GM21576 (cell line): Measurements from ENCODE around the gene EML6.
"Not testable (repeated sequence)": the region's sequence is repeated elsewhere in the genome, so short reads cannot be mapped to it uniquely, and the experiment has no call there.

Source experiments
- ATAC-seq: cut with Tn5 transposase; IDR thresholded peaks from one replicate; pipeline ENCODE4 v1.9.1; 2021; ENCODE audit warnings: mild to moderate bottlenecking, moderate library complexity; ENCODE audit not compliant: unreplicated experiment

Gene EML6

GRCh38 chr2:54871457-54872107 lies 148.1 kb downstream of the EML6 start:
- no peak for ATAC-seq

- no peak for ATAC-seq
These were observed 149.3 kb downstream of the EML6 start for GRCh38 chr2:54872780-54873179.

- ATAC-seq: not testable (repeated sequence)
These were observed 149.8 kb downstream of the EML6 start for GRCh38 chr2:54873236-54873635.

GRCh38 chr2:54876764-54877163 lies 153.3 kb downstream of the EML6 start:
- ATAC-seq: no peak

- ATAC-seq: no peak
These were observed 154.7 kb downstream of the EML6 start for GRCh38 chr2:54878182-54878581.

GRCh38 chr2:54879032-54879431 lies 155.6 kb downstream of the EML6 start:
- no peak for ATAC-seq

- ATAC-seq: no peak
These were observed 156.3 kb downstream of the EML6 start for GRCh38 chr2:54879598-54880332.

- no peak for ATAC-seq
These were observed 157.0 kb downstream of the EML6 start for GRCh38 chr2:54880428-54880827.

- no peak for ATAC-seq
These were observed 158.3 kb downstream of the EML6 start for GRCh38 chr2:54881759-54882158.

GRCh38 chr2:54885891-54886290 lies 162.4 kb downstream of the EML6 start:
- no peak for ATAC-seq

- ATAC-seq: no peak
These were observed 164.5 kb downstream of the EML6 start for GRCh38 chr2:54887850-54888545.

- no peak for ATAC-seq
These were observed 165.6 kb downstream of the EML6 start for GRCh38 chr2:54889053-54889452.

GRCh38 chr2:54891909-54892308 lies 168.4 kb downstream of the EML6 start:
- no peak for ATAC-seq

GRCh38 chr2:54894467-54894866 lies 171.0 kb downstream of the EML6 start:
- no peak for ATAC-seq

- ATAC-seq: no peak
These were observed 172.3 kb downstream of the EML6 start for GRCh38 chr2:54895730-54896129.

GRCh38 chr2:54897420-54898310 lies 174.2 kb downstream of the EML6 start:
- ATAC-seq: no peak

- ATAC-seq: no peak
These were observed 175.2 kb downstream of the EML6 start for GRCh38 chr2:54898456-54899226.

GRCh38 chr2:54899576-54900200 lies 176.2 kb downstream of the EML6 start:
- ATAC-seq: no peak

GRCh38 chr2:54901224-54901986 lies 177.9 kb downstream of the EML6 start:
- no peak for ATAC-seq
